GM06990 (cell line): Measurements from ENCODE around the gene GZMH.

Source experiments
- DNase-seq: peaks from one replicate; pipeline ENCODE4 v3.0.0-alpha.2; 2011; ENCODE audit not compliant: insufficient read length; ENCODE audit errors: extremely low read depth
- H3K27me3 ChIP-seq: replicated peaks from 2 replicates; pipeline ENCODE4 v1.6.0; 2011; ENCODE audit warnings: low read length; ENCODE audit not compliant: control insufficient read depth, insufficient read depth
- H3K36me3 ChIP-seq: 2 replicates; pipeline ENCODE4 v1.5.1; 2011; ENCODE audit warnings: low read length; ENCODE audit not compliant: control insufficient read depth, insufficient read depth
- H3K4me3 ChIP-seq: replicated peaks from 2 replicates; pipeline ENCODE4 v1.5.1; 2011; ENCODE audit warnings: low read depth, mild to moderate bottlenecking, control low read depth, low read length
- TF ChIP-seq, protein P1 (sequence below): IDR thresholded peaks from 2 replicates; pipeline ENCODE4 v1.5.1; 2011; ENCODE audit warnings: low read length, control low read depth, mild to moderate bottlenecking, inconsistent platforms; ENCODE audit not compliant: insufficient read depth, poor library complexity, severe bottlenecking

The GZMH gene

DNA sequence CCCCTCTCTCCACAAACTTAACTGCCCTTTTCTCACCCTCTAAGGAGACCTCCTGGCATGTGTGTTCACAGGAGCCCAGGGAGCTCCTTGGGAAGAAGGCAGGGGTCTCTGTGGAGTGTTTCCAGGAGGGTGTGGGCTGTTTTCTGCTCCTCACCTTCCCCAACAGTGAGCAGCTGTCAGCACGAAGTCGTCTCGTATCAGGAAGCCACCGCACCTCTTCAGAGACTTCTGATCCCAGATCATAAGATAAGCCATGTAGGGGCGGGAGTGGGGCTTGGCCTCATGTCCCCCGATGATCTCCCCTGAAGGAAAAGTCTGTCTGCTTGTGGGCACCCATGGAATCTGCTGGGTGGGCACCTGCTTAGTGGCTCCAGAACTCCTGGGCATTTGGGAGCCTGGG lies 23.3 kb upstream of the GZMH start:
- H3K27me3 ChIP-seq = no peaks in the 10 kb centered on the region
- no peaks in the 10 kb centered on the region for H3K36me3 ChIP-seq
- TF ChIP-seq, protein P1, sequence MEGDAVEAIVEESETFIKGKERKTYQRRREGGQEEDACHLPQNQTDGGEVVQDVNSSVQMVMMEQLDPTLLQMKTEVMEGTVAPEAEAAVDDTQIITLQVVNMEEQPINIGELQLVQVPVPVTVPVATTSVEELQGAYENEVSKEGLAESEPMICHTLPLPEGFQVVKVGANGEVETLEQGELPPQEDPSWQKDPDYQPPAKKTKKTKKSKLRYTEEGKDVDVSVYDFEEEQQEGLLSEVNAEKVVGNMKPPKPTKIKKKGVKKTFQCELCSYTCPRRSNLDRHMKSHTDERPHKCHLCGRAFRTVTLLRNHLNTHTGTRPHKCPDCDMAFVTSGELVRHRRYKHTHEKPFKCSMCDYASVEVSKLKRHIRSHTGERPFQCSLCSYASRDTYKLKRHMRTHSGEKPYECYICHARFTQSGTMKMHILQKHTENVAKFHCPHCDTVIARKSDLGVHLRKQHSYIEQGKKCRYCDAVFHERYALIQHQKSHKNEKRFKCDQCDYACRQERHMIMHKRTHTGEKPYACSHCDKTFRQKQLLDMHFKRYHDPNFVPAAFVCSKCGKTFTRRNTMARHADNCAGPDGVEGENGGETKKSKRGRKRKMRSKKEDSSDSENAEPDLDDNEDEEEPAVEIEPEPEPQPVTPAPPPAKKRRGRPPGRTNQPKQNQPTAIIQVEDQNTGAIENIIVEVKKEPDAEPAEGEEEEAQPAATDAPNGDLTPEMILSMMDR = no peak
- H3K4me3 ChIP-seq = no peak overlapping the region
- no peak for DNase-seq

DNA sequence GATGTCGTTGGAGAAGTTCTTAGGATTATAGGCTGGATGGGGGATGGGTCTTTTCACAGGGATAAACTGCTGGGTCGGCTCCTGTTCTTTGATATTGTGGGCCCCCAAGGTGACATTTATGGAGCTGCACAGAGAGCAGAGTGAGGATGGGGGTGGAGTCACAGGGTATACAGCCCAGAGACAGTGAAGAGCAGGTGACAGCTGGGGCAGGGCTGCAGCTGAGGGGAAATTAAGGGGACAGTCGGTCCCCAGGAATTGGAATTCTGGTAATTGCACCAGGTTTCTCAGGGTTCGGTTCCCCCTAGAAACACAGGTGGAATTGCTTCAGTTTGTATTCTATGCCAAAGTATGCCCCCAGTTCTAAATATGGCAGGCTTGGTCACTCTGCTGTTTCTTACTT lies 22.9 kb upstream of the GZMH start:
- no peak overlapping the region for H3K4me3 ChIP-seq
- TF ChIP-seq, protein P1 = no peak
- H3K36me3 ChIP-seq = no peaks in the 10 kb centered on the region
- no peaks in the 10 kb centered on the region for H3K27me3 ChIP-seq
- DNase-seq = no peak

DNA sequence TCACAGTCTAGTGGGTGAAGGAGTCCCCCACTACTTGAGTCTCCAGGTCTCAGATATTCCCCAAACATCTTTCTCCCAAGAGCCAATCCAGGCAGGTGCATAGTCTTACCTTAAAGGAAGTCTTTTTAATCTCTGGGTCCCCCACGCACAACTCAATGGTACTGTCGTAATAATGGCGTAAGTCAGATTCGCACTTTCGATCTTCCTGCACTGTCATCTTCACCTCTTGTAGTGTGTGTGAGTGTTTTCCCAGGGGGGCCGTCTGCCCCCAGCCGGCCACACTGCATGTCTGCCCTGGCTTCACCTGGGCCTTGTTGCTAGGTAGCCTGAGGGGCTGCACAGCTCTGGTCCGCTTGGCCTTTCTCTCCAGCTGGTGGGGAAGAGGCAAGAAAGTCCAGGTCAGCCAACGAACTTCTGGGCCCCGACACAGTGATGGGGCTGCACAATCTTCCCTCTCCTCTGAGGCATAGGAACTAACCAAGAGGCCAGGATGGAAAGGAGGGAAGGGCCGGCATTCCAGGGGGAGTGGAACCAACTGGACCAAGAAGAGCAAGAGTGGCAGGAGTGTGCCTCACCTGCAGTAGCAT lies 22.4 kb upstream of the GZMH start:
- no peaks in the 10 kb centered on the region for H3K36me3 ChIP-seq
- H3K27me3 ChIP-seq = no peaks in the 10 kb centered on the region
- no peak for DNase-seq
- H3K4me3 ChIP-seq = no peak overlapping the region
- TF ChIP-seq, protein P1 = no peak

DNA sequence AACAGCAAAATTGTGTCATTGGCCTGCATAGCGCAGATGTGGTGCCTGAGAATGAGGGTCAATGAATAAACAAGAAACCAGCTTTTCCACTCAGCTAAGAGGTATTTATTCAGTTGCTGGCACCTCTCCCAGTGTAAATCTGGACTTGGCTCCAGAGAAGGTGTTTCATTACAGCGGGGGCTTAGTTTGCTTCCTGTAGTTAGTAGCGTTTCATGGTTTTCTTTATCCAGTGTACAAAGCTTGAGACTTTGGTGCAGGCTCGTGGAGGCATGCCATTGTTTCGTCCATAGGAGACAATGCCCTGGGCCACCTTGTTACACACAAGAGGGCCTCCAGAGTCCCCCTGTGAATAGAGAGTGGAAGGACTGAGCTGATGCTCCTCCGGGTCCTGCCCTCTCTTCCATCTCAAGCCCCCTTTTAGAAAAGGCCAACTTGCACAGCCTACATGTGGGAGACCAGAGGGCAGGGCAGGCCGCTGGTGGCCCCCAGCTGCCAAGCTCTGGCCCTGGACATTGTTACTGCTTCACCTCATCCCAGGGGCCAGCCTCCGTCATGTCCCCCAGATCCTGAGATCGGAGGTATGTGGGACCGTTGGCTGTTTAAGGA lies 21.5 kb upstream of the GZMH start:
- TF ChIP-seq, protein P1 = no peak
- Histone ChIP-seq H3K36me3 (no peaks in the 10 kb centered on the region), H3K27me3 (no peaks in the 10 kb centered on the region), H3K4me3 (no peak overlapping the region)
- no peak for DNase-seq

DNA sequence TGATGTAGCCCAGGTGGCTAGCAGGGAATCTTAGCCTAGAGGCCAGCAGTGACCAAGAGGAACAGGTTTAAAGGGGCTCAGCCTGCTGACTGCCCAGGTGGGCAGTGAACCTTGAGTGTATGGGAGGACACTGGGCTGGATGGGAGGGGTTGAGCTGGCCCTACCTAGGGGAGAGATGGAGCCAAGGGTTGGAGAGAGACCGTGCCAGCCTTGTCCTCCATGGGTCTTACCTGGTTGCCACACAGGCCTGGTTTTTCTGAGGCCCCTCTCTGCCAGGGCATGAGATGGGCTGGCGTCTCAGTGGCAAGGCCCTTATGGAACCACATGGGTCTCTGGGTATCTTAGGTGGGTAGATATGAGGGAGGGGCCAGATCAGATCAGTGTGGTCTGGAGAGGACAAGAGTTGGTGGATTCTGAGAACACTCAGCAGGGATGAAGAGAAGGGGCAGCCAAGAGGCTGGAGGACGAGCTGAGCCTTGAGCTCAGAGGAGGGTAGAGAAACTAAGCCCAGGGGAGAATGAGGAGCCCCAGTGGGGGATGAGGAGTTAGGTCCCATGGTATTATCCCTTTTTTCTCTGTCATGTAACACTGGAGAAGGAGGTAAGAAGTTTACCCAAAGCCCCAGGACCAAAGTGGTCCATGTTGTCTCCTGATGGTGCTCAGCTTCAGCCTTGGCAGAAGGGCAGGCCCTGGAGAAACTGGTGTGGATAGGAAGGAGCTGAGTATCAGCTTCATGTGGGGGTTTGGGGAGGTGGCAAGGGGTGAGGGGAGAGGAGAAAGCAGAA lies 20.8 kb upstream of the GZMH start:
- TF ChIP-seq, protein P1 = no peak
- Histone ChIP-seq H3K27me3 (no peaks in the 10 kb centered on the region), H3K4me3 (no peak overlapping the region), H3K36me3 (no peaks in the 10 kb centered on the region)
- DNase-seq = no peak
